ENCODE data around the gene FRMD6. TPM values are rescaled to one million over a fixed set of nuclear protein-coding genes. Genes with fewer than 3 reads are reported as not detected.

The FRMD6 gene
- total and polyA plus RNA-seq, 8 donors: 5.9 to 35.2 (median 9.7) TPM

- Histone ChIP-seq H3K4me3 (no peak overlapping the region), H3K9me3 (no peaks in the 10 kb centered on the region), H3K4me1 (no peaks in the 10 kb centered on the region), H3K27me3 (no peaks in the 10 kb centered on the region), H3K36me3 (peaks cover 0 to 6% (median 0%) of the 10 kb centered on the region in 4 donors), H3K27ac (no peak overlapping the region)
- no peak for DNase-seq
- no peak for TF ChIP-seq CTCF (IDR thresholded peaks at IDR 0.05)
- no peak for TF ChIP-seq POLR2AphosphoS5 (IDR thresholded peaks at IDR 0.05)
- TF ChIP-seq POLR2A (IDR thresholded peaks at IDR 0.05): no peak
- no peak for TF ChIP-seq EP300 (IDR thresholded peaks at IDR 0.05)
- WGBS, 5 donors: 75 to 85% (median 81%) methylated on average over 3 of the region's 3 CpGs
- intact Hi-C loops (cut with DNase I; ENCODE audit: low total_unique reads): no loop called here
Observed at GRCh38 chr14:51697848-51698247, 46.1 kb downstream of the FRMD6 start.

DNA sequence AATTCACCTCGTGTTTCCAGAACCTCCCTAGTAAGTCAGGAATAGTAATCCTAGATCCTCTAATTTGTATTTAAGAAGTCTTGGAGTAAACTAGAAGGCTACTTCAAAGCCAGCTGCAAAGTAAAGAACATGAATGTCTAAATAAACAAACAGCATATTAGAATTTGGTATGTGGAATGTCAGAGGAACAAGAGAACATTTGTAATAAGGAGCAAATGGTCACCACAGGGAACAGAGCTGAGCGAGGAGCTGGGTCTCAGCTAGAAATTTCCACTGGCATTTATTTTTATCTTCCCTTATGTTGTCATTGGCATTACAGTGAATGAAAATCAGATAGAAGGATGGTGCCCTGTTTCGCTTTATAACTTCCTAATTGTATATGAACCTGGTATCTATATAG, 50.2 kb downstream of the FRMD6 start:
- DNase-seq: no peak
- WGBS, 5 donors: 62 to 74% (median 69%) methylated on average over 3 of the region's 3 CpGs
- no peaks in the 10 kb centered on the region for H3K27me3 ChIP-seq
- intact Hi-C loops (cut with DNase I; ENCODE audit: low total_unique reads): no loop called here
- TF ChIP-seq POLR2AphosphoS5 (IDR thresholded peaks at IDR 0.05) (no peak), POLR2A (IDR thresholded peaks at IDR 0.05) (no peak), EP300 (IDR thresholded peaks at IDR 0.05) (no peak), CTCF (IDR thresholded peaks at IDR 0.05) (no peak)
- H3K9me3 ChIP-seq: no peaks in the 10 kb centered on the region
- no peaks in the 10 kb centered on the region for H3K4me1 ChIP-seq
- peaks cover 0 to 36% (median 29%) of the 10 kb centered on the region in 4 donors for H3K36me3 ChIP-seq
- no peak overlapping the region for H3K4me3 ChIP-seq
- H3K27ac ChIP-seq: no peak overlapping the region

DNA sequence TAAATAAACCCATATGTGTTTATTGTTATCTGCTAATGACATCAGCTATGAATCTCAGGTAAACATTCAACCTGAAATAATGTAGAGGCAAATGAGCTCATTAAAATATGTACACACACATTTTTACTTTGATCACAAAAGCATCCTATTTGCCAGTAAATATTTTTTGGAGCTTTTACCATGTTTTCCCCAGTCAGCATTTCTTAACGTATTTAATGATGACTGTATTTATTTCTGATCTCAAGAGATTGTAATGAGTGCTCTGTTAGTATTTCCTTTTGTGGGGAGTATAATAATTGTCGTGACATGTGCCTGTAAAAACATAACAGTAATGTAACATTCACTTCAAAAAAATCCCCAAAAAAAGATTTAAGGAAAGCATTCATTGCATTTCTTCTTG, 52.1 kb downstream of the FRMD6 start:
- H3K4me3 ChIP-seq: no peak overlapping the region
- 72 to 85% (median 79%) methylated on average over 2 of the region's 2 CpGs for WGBS, 5 donors
- no peaks in the 10 kb centered on the region for H3K27me3 ChIP-seq
- intact Hi-C loops (cut with DNase I; ENCODE audit: low total_unique reads): no loop called here
- H3K27ac ChIP-seq: no peak overlapping the region
- H3K36me3 ChIP-seq: peaks cover 0 to 48% (median 45%) of the 10 kb centered on the region in 4 donors
- DNase-seq: no peak
- no peaks in the 10 kb centered on the region for H3K9me3 ChIP-seq
- H3K4me1 ChIP-seq: no peaks in the 10 kb centered on the region
- no peak for TF ChIP-seq EP300 (IDR thresholded peaks at IDR 0.05)
- TF ChIP-seq POLR2AphosphoS5 (IDR thresholded peaks at IDR 0.05): no peak
- no peak for TF ChIP-seq POLR2A (IDR thresholded peaks at IDR 0.05)
- TF ChIP-seq CTCF (IDR thresholded peaks at IDR 0.05): no peak

DNA sequence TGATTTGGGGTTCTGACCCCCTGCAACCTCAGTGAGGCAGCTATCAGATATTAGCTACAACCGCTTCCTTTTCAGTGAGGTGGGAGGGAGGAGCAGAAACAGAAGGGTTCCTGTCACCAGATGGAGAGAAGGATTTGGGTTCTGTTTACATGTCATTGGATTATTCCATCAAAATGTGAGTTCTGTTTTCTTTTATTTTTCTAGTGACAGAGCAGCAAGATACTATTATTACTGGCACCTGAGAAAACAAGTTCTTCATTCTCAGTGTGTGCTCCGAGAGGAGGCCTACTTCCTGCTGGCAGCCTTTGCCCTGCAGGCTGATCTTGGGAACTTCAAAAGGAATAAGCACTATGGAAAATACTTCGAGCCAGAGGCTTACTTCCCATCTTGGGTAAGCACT, 52.8 kb downstream of the FRMD6 start:
- no peak for TF ChIP-seq POLR2AphosphoS5 (IDR thresholded peaks at IDR 0.05)
- TF ChIP-seq CTCF (IDR thresholded peaks at IDR 0.05): no peak
- TF ChIP-seq POLR2A (IDR thresholded peaks at IDR 0.05): no peak
- TF ChIP-seq EP300 (IDR thresholded peaks at IDR 0.05): no peak
- Histone ChIP-seq H3K27ac (no peak overlapping the region), H3K36me3 (peaks cover 0 to 54% (median 48%) of the 10 kb centered on the region in 4 donors), H3K4me3 (no peak overlapping the region), H3K9me3 (no peaks in the 10 kb centered on the region), H3K4me1 (no peaks in the 10 kb centered on the region), H3K27me3 (no peaks in the 10 kb centered on the region)
- no peak for DNase-seq
- intact Hi-C loops (cut with DNase I; ENCODE audit: low total_unique reads): no loop called here
- WGBS, 5 donors: 72 to 82% (median 77%) methylated on average over 3 of the region's 3 CpGs
